A549 treated with RU486 at 1 μM for 4 hours (cell line): ENCODE data around the gene VSIG8. TPM values are rescaled to one million over a fixed set of nuclear protein-coding genes. Genes with fewer than 3 reads are reported as not detected.

ENCODE experiments used
- total RNA-seq: library from RNA; stranded (reverse); fragments of 200-300 nt; extraction: Qiagen RNA extraction; gene quantifications from 5 replicates; pipeline ENCODE4 v1.2.3, GENCODE V29; 2022; ENCODE audit warnings: low read depth

VSIG8 gene
- total RNA-seq, result 0.07 TPM in 1 of 5 replicates, not detected in the others

GRCh38 chr1:159862557-159862956 lies at the start of gene VSIG8:
VSIG8 (minus strand) TSS chr1:159862657; CDS start chr1:159862521, 136 bp downstream.

GRCh38 chr1:159900086-159900680 lies 37.7 kb upstream of the VSIG8 start, which contains the start of gene CFAP45:
CFAP45 (minus strand) TSS chr1:159900165; CDS start chr1:159900098, 67 bp downstream.

GRCh38 chr1:159826441-159827101 lies 35.9 kb downstream of the VSIG8 start, which contains the start of gene SLAMF8:
SLAMF8 (plus strand) TSS chr1:159826873; CDS start chr1:159826899, 26 bp downstream.

Other genes with a start within 250 kb of the VSIG8 start
- not detected in 5 replicates for gene CRP, start 148.1 kb downstream of the VSIG8 start, total RNA-seq
- gene DUSP23, start 81.7 kb downstream of the VSIG8 start, total RNA-seq, result 51.5 to 79.9 TPM (median 73.4 TPM) in 5 replicates
- gene FCRL6, start 60.3 kb downstream of the VSIG8 start, total RNA-seq, result not detected in 5 replicates
- not detected in 5 replicates for gene SLAMF8, start 35.8 kb downstream of the VSIG8 start, total RNA-seq
- gene CFAP45, start 37.5 kb upstream of the VSIG8 start, total RNA-seq, result 0.49 to 1.1 TPM (median 0.66 TPM) in 5 replicates
- gene TAGLN2, start 62.9 kb upstream of the VSIG8 start, total RNA-seq, result 1,006 to 1,095 TPM (median 1,081 TPM) in 5 replicates
- 0.17 to 0.27 TPM (median 0.22 TPM) in 5 replicates for gene IGSF9, start 83.0 kb upstream of the VSIG8 start, total RNA-seq
- 0.27 to 0.61 TPM (median 0.45 TPM) in 4 of 5 replicates, not detected in the other for gene SLAMF9, start 91.6 kb upstream of the VSIG8 start, total RNA-seq
- 2.5 to 5.0 TPM (median 4.6 TPM) in 5 replicates for gene PIGM, start 169.3 kb upstream of the VSIG8 start, total RNA-seq
- gene KCNJ10, start 207.5 kb upstream of the VSIG8 start, total RNA-seq, result not detected in 5 replicates
- not detected in 5 replicates for gene KCNJ9, start 218.9 kb upstream of the VSIG8 start, total RNA-seq
- gene IGSF8, start 236.0 kb upstream of the VSIG8 start, total RNA-seq, result 5.6 to 10.4 TPM (median 8.4 TPM) in 5 replicates